Stimulated activated naive B cell treated with anti-CD40 and anti-IgM and Interleukin-4, amounts not matched to agents 10 μg/mL and 1 μg/mL and 100 μg/mL, for 72 hours (primary cell): ENCODE results near the gene CALD1.

Experiments
- ATAC-seq, 2 donors: fragments of 150-1000 bp; cut with Tn5 transposase; replicated peaks; 2 replicates each; pipeline ENCODE4 v1.10.0; 2021; ENCODE audit warnings: moderate library complexity in 1 of 2
- DNase-seq: peaks from one replicate; pipeline ENCODE4 v3.0.0; 2021
- H3K27ac Mint-ChIP-seq: one replicate; pipeline ENCODE4 v1.8.0; 2022; ENCODE audit warnings: mild to moderate bottlenecking, mixed read lengths
- H3K27me3 Mint-ChIP-seq, 2 donors: one replicate each; pipeline ENCODE4 v1.8.0; 2022; ENCODE audit warnings: mixed read lengths in 2 of 2
- H3K36me3 Mint-ChIP-seq, 2 donors: one replicate each; pipeline ENCODE4 v1.8.0; 2022; ENCODE audit warnings: mixed read lengths in 2 of 2, mild to moderate bottlenecking in 1 of 2
- H3K4me1 Mint-ChIP-seq, 2 donors: one replicate each; pipeline ENCODE4 v1.8.0; 2022; ENCODE audit warnings: mixed read lengths in 2 of 2, mild to moderate bottlenecking in 1 of 2
- H3K4me3 Mint-ChIP-seq, 2 donors: one replicate each; pipeline ENCODE4 v1.8.0; 2022; ENCODE audit warnings: mild to moderate bottlenecking in 2 of 2, mixed read lengths in 2 of 2, moderate library complexity in 1 of 2
- H3K9me3 Mint-ChIP-seq, 2 donors: one replicate each; pipeline ENCODE4 v1.8.0; 2022; ENCODE audit warnings: mixed read lengths in 2 of 2, mild to moderate bottlenecking in 1 of 2

The CALD1 gene

GRCh38 chr7:134834689-134835462 lies 55.4 kb downstream of the CALD1 start:
- H3K36me3 Mint-ChIP-seq = no peaks in the 10 kb centered on the region
- DNase-seq = no peak
- H3K9me3 Mint-ChIP-seq = no peaks in the 10 kb centered on the region
- H3K27me3 Mint-ChIP-seq = peaks cover 0 to 6% of the 10 kb centered on the region in 2 donors
- no peak overlapping the region for H3K27ac Mint-ChIP-seq
- no peak for ATAC-seq
- no peak overlapping the region for H3K4me3 Mint-ChIP-seq
- H3K4me1 Mint-ChIP-seq = no peaks in the 10 kb centered on the region

- no peak overlapping the region for H3K27ac Mint-ChIP-seq
- no peak overlapping the region for H3K4me3 Mint-ChIP-seq
- H3K9me3 Mint-ChIP-seq = no peaks in the 10 kb centered on the region
- no peak for DNase-seq
- ATAC-seq = no peak
- no peaks in the 10 kb centered on the region for H3K4me1 Mint-ChIP-seq
- H3K27me3 Mint-ChIP-seq = peaks cover 0 to 8% of the 10 kb centered on the region in 2 donors
- no peaks in the 10 kb centered on the region for H3K36me3 Mint-ChIP-seq
These were observed 56.0 kb downstream of the CALD1 start for GRCh38 chr7:134835463-134835823.

- Mint-ChIP-seq H3K27me3 (peaks cover 2 to 8% of the 10 kb centered on the region in 2 donors), H3K4me1 (no peaks in the 10 kb centered on the region), H3K9me3 (no peaks in the 10 kb centered on the region), H3K4me3 (no peak overlapping the region), H3K36me3 (no peaks in the 10 kb centered on the region), H3K27ac (no peak overlapping the region)
- DNase-seq = no peak
- ATAC-seq = no peak
These were observed 57.0 kb downstream of the CALD1 start for GRCh38 chr7:134836447-134836846.

GRCh38 chr7:134839298-134839697 lies 59.9 kb downstream of the CALD1 start:
- Mint-ChIP-seq H3K4me3 (no peak overlapping the region), H3K27me3 (peaks cover 8% of the 10 kb centered on the region in 2 donors), H3K36me3 (no peaks in the 10 kb centered on the region), H3K4me1 (no peaks in the 10 kb centered on the region), H3K9me3 (no peaks in the 10 kb centered on the region), H3K27ac (no peak overlapping the region)
- DNase-seq (no peak), ATAC-seq (no peak)

GRCh38 chr7:134842062-134842461 lies 62.6 kb downstream of the CALD1 start:
- no peaks in the 10 kb centered on the region for H3K4me1 Mint-ChIP-seq
- H3K9me3 Mint-ChIP-seq = no peaks in the 10 kb centered on the region
- ATAC-seq = no peak
- no peaks in the 10 kb centered on the region for H3K36me3 Mint-ChIP-seq
- no peak for DNase-seq
- no peak overlapping the region for H3K4me3 Mint-ChIP-seq
- peaks cover 8% of the 10 kb centered on the region in 2 donors for H3K27me3 Mint-ChIP-seq
- no peak overlapping the region for H3K27ac Mint-ChIP-seq

GRCh38 chr7:134842886-134843430 lies 63.5 kb downstream of the CALD1 start:
- Mint-ChIP-seq H3K9me3 (no peaks in the 10 kb centered on the region), H3K4me3 (no peak overlapping the region), H3K4me1 (no peaks in the 10 kb centered on the region), H3K27me3 (peaks cover 8% of the 10 kb centered on the region in 2 donors), H3K27ac (no peak overlapping the region), H3K36me3 (no peaks in the 10 kb centered on the region)
- no peak for ATAC-seq
- DNase-seq = no peak

GRCh38 chr7:134844200-134844599 lies 64.8 kb downstream of the CALD1 start:
- DNase-seq (no peak), ATAC-seq (no peak)
- no peaks in the 10 kb centered on the region for H3K36me3 Mint-ChIP-seq
- H3K27ac Mint-ChIP-seq = no peak overlapping the region
- H3K9me3 Mint-ChIP-seq = no peaks in the 10 kb centered on the region
- H3K4me1 Mint-ChIP-seq = no peaks in the 10 kb centered on the region
- H3K4me3 Mint-ChIP-seq = no peak overlapping the region
- peaks cover 8% of the 10 kb centered on the region in 2 donors for H3K27me3 Mint-ChIP-seq

GRCh38 chr7:134845461-134845860 lies 66.0 kb downstream of the CALD1 start:
- ATAC-seq (peak; percentile 58 to 70), DNase-seq (no peak)
- H3K9me3 Mint-ChIP-seq = no peaks in the 10 kb centered on the region
- H3K27me3 Mint-ChIP-seq = peaks cover 0 to 8% of the 10 kb centered on the region in 2 donors
- H3K27ac Mint-ChIP-seq = no peak overlapping the region
- H3K36me3 Mint-ChIP-seq = no peaks in the 10 kb centered on the region
- no peaks in the 10 kb centered on the region for H3K4me1 Mint-ChIP-seq
- no peak overlapping the region for H3K4me3 Mint-ChIP-seq

GRCh38 chr7:134847851-134848588 lies 68.6 kb downstream of the CALD1 start:
- no peak overlapping the region for H3K4me3 Mint-ChIP-seq
- peaks cover 3 to 5% of the 10 kb centered on the region in 2 donors for H3K9me3 Mint-ChIP-seq
- DNase-seq (no peak), ATAC-seq (no peak)
- no peak overlapping the region for H3K27ac Mint-ChIP-seq
- H3K36me3 Mint-ChIP-seq = no peaks in the 10 kb centered on the region
- H3K4me1 Mint-ChIP-seq = peaks cover 6 to 8% of the 10 kb centered on the region in 2 donors
- no peaks in the 10 kb centered on the region for H3K27me3 Mint-ChIP-seq

- Mint-ChIP-seq H3K4me1 (peaks cover 8% of the 10 kb centered on the region in 2 donors), H3K36me3 (peaks cover 0 to 3% of the 10 kb centered on the region in 2 donors)
- no peak for DNase-seq
These were observed 70.6 kb downstream of the CALD1 start for GRCh38 chr7:134850066-134850465.

GRCh38 chr7:134851141-134851540 lies 71.7 kb downstream of the CALD1 start:
- Mint-ChIP-seq H3K27me3 (no peaks in the 10 kb centered on the region), H3K4me1 (peaks cover 8% of the 10 kb centered on the region in 2 donors), H3K27ac (no peak overlapping the region), H3K4me3 (no peak overlapping the region), H3K9me3 (peaks cover 5% of the 10 kb centered on the region in 2 donors), H3K36me3 (peaks cover 0 to 3% of the 10 kb centered on the region in 2 donors)
- DNase-seq = no peak
- ATAC-seq = peak in 1 of 2 donors; percentile 47

More at GRCh38 chr7:134850066-134850465, 70.6 kb downstream of the CALD1 start:
- H3K27me3 Mint-ChIP-seq = no peaks in the 10 kb centered on the region
- no peak overlapping the region for H3K4me3 Mint-ChIP-seq
- no peak overlapping the region for H3K27ac Mint-ChIP-seq
- H3K9me3 Mint-ChIP-seq = peaks cover 5% of the 10 kb centered on the region in 2 donors
- ATAC-seq = no peak

GRCh38 chr7:134852625-134853024 lies 73.2 kb downstream of the CALD1 start:
- peaks cover 5% of the 10 kb centered on the region in 2 donors for H3K9me3 Mint-ChIP-seq
- H3K4me1 Mint-ChIP-seq = peaks cover 8% of the 10 kb centered on the region in 2 donors
- no peak overlapping the region for H3K4me3 Mint-ChIP-seq
- no peak overlapping the region for H3K27ac Mint-ChIP-seq
- no peak for DNase-seq
- H3K27me3 Mint-ChIP-seq = no peaks in the 10 kb centered on the region
- ATAC-seq = no peak
- peaks cover 0 to 3% of the 10 kb centered on the region in 2 donors for H3K36me3 Mint-ChIP-seq

- ATAC-seq (peak in 1 of 2 donors; percentile 38), DNase-seq (no peak)
- peaks cover 0 to 3% of the 10 kb centered on the region in 2 donors for H3K36me3 Mint-ChIP-seq
- peaks cover 8% of the 10 kb centered on the region in 2 donors for H3K4me1 Mint-ChIP-seq
- no peaks in the 10 kb centered on the region for H3K27me3 Mint-ChIP-seq
- H3K4me3 Mint-ChIP-seq = no peak overlapping the region
- no peak overlapping the region for H3K27ac Mint-ChIP-seq
- peaks cover 5% of the 10 kb centered on the region in 2 donors for H3K9me3 Mint-ChIP-seq
These were observed 75.4 kb downstream of the CALD1 start for GRCh38 chr7:134854816-134855215.

- DNase-seq (no peak), ATAC-seq (no peak)
- Mint-ChIP-seq H3K4me1 (peaks cover 8% of the 10 kb centered on the region in 2 donors), H3K27ac (no peak overlapping the region), H3K4me3 (no peak overlapping the region), H3K27me3 (no peaks in the 10 kb centered on the region), H3K36me3 (peaks cover 0 to 3% of the 10 kb centered on the region in 2 donors), H3K9me3 (peaks cover 5% of the 10 kb centered on the region in 2 donors)
These were observed 76.0 kb downstream of the CALD1 start for GRCh38 chr7:134855442-134855841.
